ENCODE results near the gene LMAN2. TPM values are rescaled to one million over a fixed set of nuclear protein-coding genes. Genes with fewer than 3 reads are reported as not detected.

The LMAN2 gene
- total RNA-seq, 1 experiment from 2014 or later: 106 TPM

DNA sequence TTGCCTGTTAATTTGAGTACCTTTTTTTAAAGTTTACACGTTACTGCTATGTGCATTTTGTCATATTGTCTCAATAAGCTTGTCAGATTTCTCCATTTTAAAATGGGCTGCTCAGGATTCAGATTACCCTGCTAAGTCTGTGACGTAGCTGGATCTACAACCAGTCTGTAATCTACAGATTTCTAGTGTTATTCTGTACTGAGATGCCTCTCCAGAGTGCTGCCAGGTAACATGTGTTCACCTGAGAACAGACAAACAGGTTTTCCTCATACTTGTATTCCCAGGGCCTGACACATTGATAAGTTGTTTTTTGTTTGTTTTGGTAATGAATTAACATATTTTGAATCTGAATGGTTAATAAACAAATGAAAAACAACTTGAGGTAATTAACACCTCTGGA lies 63.3 kb downstream of the LMAN2 start:
- no peak for DNase-seq

More for the DNA sequence above, 63.3 kb downstream of the LMAN2 start:
- H3K4ac ChIP-seq (ENCODE audit: low read depth, low read length): no peak overlapping the region
- H3K18ac ChIP-seq (ENCODE audit: insufficient read length, low read depth, low read length): no peak overlapping the region
- H3K9me3 ChIP-seq (ENCODE audit: control insufficient read depth, low read depth, low read length): no peaks in the 10 kb centered on the region
- H3K14ac ChIP-seq (ENCODE audit: insufficient read depth, low read length): no peak overlapping the region
- no peak overlapping the region for H3K23ac ChIP-seq (ENCODE audit: insufficient read length, low read depth, low read length)
- TF ChIP-seq, protein P1, sequence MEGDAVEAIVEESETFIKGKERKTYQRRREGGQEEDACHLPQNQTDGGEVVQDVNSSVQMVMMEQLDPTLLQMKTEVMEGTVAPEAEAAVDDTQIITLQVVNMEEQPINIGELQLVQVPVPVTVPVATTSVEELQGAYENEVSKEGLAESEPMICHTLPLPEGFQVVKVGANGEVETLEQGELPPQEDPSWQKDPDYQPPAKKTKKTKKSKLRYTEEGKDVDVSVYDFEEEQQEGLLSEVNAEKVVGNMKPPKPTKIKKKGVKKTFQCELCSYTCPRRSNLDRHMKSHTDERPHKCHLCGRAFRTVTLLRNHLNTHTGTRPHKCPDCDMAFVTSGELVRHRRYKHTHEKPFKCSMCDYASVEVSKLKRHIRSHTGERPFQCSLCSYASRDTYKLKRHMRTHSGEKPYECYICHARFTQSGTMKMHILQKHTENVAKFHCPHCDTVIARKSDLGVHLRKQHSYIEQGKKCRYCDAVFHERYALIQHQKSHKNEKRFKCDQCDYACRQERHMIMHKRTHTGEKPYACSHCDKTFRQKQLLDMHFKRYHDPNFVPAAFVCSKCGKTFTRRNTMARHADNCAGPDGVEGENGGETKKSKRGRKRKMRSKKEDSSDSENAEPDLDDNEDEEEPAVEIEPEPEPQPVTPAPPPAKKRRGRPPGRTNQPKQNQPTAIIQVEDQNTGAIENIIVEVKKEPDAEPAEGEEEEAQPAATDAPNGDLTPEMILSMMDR (conservative IDR thresholded peaks at IDR 0.05): no peak
- H2BK12ac ChIP-seq (ENCODE audit: insufficient read length, low read depth, low read length): no peak overlapping the region
- Mint-ChIP-seq H3K27me3 (ENCODE audit: low read depth) (no peaks in the 10 kb centered on the region), H3K4me3 (no peak overlapping the region), H3K27ac (no peak overlapping the region), H3K36me3 (ENCODE audit: insufficient read depth in 1 of 3, low read depth in 3 of 3) (peaks cover 37 to 93% (median 75%) of the 10 kb centered on the region in 3 experiments; a peak in 6 of 7 replicates), H3K4me1 (no peaks in the 10 kb centered on the region), H3K9me3 (no peaks in the 10 kb centered on the region)
- H3K79me2 ChIP-seq (ENCODE audit: insufficient read depth, low read length): no peaks in the 10 kb centered on the region; the same call in 1 of the 2 replicates
- H3T11ph ChIP-seq (ENCODE audit: low read length): no peak overlapping the region
- H3K4me2 ChIP-seq (ENCODE audit: insufficient read depth, insufficient read length, low read length): no peak overlapping the region
- H3K4me1 ChIP-seq (ENCODE audit: insufficient read depth, low read length): no peaks in the 10 kb centered on the region
- no peak overlapping the region for H4K8ac ChIP-seq (replicated peaks; ENCODE audit: insufficient read length, low read depth, low read length)
- H3K56ac ChIP-seq (ENCODE audit: insufficient read length, low read depth, low read length): no peak overlapping the region
- no peak overlapping the region for H3K9ac ChIP-seq (ENCODE audit: extremely low read depth, insufficient read length, low read length)
- no peak overlapping the region for H3K27ac ChIP-seq (ENCODE audit: insufficient read length, low read depth, low read length)
- H2BK5ac ChIP-seq (ENCODE audit: insufficient read length, low read length): no peak overlapping the region
- no peaks in the 10 kb centered on the region for H4K20me1 ChIP-seq (ENCODE audit: control insufficient read depth, insufficient read depth, insufficient read length)
- no peak overlapping the region for H2BK15ac ChIP-seq (ENCODE audit: low read depth, low read length)
- H4K91ac ChIP-seq (ENCODE audit: insufficient read length, low read depth, low read length): no peak overlapping the region
- H4K5ac ChIP-seq (ENCODE audit: insufficient read length, low read depth, low read length): no peak overlapping the region
- no peaks in the 10 kb centered on the region for H3K27me3 ChIP-seq (ENCODE audit: insufficient read depth, low read length)
- WGBS (ENCODE audit: extremely low coverage, insufficient read length, low lambda C conversion rate): no CpG with 5 or more reads among the region's 2 CpGs
- H2BK20ac ChIP-seq (ENCODE audit: low read depth, low read length, poor library complexity, severe bottlenecking): no peak overlapping the region
- no peaks in the 10 kb centered on the region for H3K23me2 ChIP-seq (ENCODE audit: insufficient read length, low read depth, low read length, poor library complexity, severe bottlenecking)
- H3K79me1 ChIP-seq (ENCODE audit: insufficient read depth, low read depth, low read length, poor library complexity, severe bottlenecking): no peaks in the 10 kb centered on the region
- no peak overlapping the region for H2AK5ac ChIP-seq (ENCODE audit: insufficient read length, low read length)
- H2BK120ac ChIP-seq (ENCODE audit: low read depth, low read length, poor library complexity, severe bottlenecking): no peak overlapping the region
- no peak overlapping the region for H2AFZ ChIP-seq (ENCODE audit: low read length)

Other genes with a start within 250 kb of the LMAN2 start
- gene NSD1, start 217.9 kb downstream of the LMAN2 start, total RNA-seq (2021): 197 and 213 TPM in 2 replicates
- gene RAB24, start 47.9 kb downstream of the LMAN2 start, total RNA-seq (2021): 17.6 and 18.6 TPM in 2 replicates
- 212 and 213 TPM in 2 replicates for gene PRELID1, start 47.9 kb downstream of the LMAN2 start, total RNA-seq (2021)
- 9.8 and 10.9 TPM in 2 replicates for gene MXD3, start 39.8 kb downstream of the LMAN2 start, total RNA-seq (2021)
- 12.3 and 16.4 TPM in 2 replicates for gene RGS14, start 6.3 kb upstream of the LMAN2 start, total RNA-seq (2021)
- not detected in 2 replicates for gene SLC34A1, start 32.8 kb upstream of the LMAN2 start, total RNA-seq (2021)
- not detected in 2 replicates for gene PFN3, start 49.0 kb upstream of the LMAN2 start, total RNA-seq (2021)
- gene F12, start 57.9 kb upstream of the LMAN2 start, total RNA-seq (2021): 2.3 and 3.5 TPM in 2 replicates
- 73.7 and 75.2 TPM in 2 replicates for gene GRK6, start 75.0 kb upstream of the LMAN2 start, total RNA-seq (2021)
- 9.6 and 10.2 TPM in 2 replicates for gene PRR7, start 95.1 kb upstream of the LMAN2 start, total RNA-seq (2021)
- 339 and 340 TPM in 2 replicates for gene DBN1, start 122.0 kb upstream of the LMAN2 start, total RNA-seq (2021)
- gene PDLIM7, start 145.9 kb upstream of the LMAN2 start, total RNA-seq (2021): 134 and 137 TPM in 2 replicates
- 15.9 and 16.4 TPM in 2 replicates for gene DOK3, start 158.2 kb upstream of the LMAN2 start, total RNA-seq (2021)
- gene DDX41, start 165.3 kb upstream of the LMAN2 start, total RNA-seq (2021): 125 and 133 TPM in 2 replicates
- 65.0 and 71.5 TPM in 2 replicates for gene FAM193B, start 202.9 kb upstream of the LMAN2 start, total RNA-seq (2021)
- gene TMED9, start 240.5 kb upstream of the LMAN2 start, total RNA-seq (2021): 155 and 156 TPM in 2 replicates
- 26.3 TPM in 2 replicates for gene B4GALT7, start 248.5 kb upstream of the LMAN2 start, total RNA-seq (2021)